Brain microvascular endothelial cell (primary cell): Measurements from ENCODE around the gene ADCY7.

Experiments used
- DNase-seq: peaks from one replicate; pipeline ENCODE4 v3.0.0-alpha.2; 2020
- H3K27ac ChIP-seq: fragments of 250-450 bp; sonication (Bioruptor Pico); 2 replicates; pipeline ENCODE4 v1.5.1; 2020; ENCODE audit warnings: mild to moderate bottlenecking, moderate library complexity
- H3K27me3 ChIP-seq: fragments of 250-450 bp; sonication (Bioruptor Pico); replicated peaks from 2 replicates; pipeline ENCODE4 v1.5.1; 2020; ENCODE audit warnings: mild to moderate bottlenecking
- H3K36me3 ChIP-seq: fragments of 250-450 bp; sonication (Bioruptor Pico); replicated peaks from 2 replicates; pipeline ENCODE4 v1.5.1; 2020; ENCODE audit warnings: mild to moderate bottlenecking
- H3K4me3 ChIP-seq: 2 replicates; pipeline ENCODE4 v1.5.1; 2011; ENCODE audit warnings: low read depth, mild to moderate bottlenecking, control low read depth, low read length, moderate library complexity
- in situ Hi-C: cut with HindIII; loops from 2 replicates; pipeline ENCODE4 v1.10.0; 2017; ENCODE audit warnings: low sequenced_read_pairs, low pct_ligation_motif_present
- TF ChIP-seq, protein P1 (sequence below): IDR thresholded peaks from 2 replicates; pipeline ENCODE4 v1.5.1; 2011; ENCODE audit warnings: low read depth, mild to moderate bottlenecking, moderate library complexity, low read length, control low read depth, inconsistent platforms; ENCODE audit errors: missing control alignments

The ADCY7 gene

DNA sequence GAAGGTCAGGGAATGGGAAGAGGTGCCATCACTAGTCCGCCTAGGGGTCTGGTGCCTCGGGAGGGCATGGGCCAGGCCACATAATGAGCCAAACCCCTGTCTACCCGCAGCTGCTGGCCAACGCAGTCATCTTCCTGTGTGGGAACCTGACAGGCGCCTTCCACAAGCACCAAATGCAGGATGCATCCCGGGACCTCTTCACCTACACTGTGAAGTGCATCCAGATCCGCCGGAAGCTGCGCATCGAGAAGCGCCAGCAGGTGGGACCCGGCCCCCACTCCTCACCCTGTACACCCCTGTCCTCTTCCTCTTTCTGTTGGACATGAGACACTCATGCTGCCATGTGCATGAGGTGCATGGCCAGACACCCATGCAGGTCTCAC, 26.2 kb downstream of the ADCY7 start:
- DNase-seq = no peak
- H3K27ac ChIP-seq = no peak overlapping the region
- H3K4me3 ChIP-seq = no peak overlapping the region
- TF ChIP-seq, protein P1, sequence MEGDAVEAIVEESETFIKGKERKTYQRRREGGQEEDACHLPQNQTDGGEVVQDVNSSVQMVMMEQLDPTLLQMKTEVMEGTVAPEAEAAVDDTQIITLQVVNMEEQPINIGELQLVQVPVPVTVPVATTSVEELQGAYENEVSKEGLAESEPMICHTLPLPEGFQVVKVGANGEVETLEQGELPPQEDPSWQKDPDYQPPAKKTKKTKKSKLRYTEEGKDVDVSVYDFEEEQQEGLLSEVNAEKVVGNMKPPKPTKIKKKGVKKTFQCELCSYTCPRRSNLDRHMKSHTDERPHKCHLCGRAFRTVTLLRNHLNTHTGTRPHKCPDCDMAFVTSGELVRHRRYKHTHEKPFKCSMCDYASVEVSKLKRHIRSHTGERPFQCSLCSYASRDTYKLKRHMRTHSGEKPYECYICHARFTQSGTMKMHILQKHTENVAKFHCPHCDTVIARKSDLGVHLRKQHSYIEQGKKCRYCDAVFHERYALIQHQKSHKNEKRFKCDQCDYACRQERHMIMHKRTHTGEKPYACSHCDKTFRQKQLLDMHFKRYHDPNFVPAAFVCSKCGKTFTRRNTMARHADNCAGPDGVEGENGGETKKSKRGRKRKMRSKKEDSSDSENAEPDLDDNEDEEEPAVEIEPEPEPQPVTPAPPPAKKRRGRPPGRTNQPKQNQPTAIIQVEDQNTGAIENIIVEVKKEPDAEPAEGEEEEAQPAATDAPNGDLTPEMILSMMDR = no peak
- in situ Hi-C loops = no loop called here
- no peaks in the 10 kb centered on the region for H3K27me3 ChIP-seq
- H3K36me3 ChIP-seq = peaks cover 24% of the 10 kb centered on the region

DNA sequence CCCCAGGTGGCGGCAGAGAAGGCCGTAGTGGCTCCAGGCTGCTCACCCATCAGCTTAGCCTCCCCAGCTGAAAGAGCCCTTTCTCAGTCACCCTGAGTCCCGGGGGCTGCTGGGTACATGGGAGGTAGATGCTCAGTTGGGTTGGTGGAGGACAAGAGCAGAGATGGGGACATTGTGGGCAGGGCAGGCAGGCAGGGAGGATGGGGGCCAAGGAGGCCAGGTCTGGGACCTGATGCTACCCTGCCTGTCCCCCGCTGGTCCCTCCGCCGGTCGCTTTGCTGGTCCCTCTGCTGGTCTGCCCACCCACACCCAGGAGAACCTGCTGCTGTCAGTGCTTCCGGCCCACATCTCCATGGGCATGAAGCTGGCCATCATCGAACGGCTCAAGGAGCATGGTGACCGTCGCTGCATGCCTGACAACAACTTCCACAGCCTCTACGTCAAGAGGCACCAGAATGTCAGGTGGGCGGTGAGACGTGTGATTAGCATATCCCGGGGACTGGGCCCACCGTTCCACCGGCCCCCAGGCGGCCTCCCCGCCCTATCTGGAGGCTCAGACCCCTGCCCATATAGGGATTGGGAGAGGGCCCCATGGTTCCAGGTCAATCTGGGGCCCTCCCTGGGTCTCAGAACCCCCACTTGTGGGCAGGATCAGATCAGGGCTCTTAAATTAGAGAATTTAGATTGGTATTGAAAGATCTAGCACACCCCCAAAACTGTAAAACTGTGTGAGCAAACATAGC, 26.9 kb downstream of the ADCY7 start:
- Histone ChIP-seq H3K36me3 (peaks cover 20% of the 10 kb centered on the region), H3K27me3 (no peaks in the 10 kb centered on the region)

DNA sequence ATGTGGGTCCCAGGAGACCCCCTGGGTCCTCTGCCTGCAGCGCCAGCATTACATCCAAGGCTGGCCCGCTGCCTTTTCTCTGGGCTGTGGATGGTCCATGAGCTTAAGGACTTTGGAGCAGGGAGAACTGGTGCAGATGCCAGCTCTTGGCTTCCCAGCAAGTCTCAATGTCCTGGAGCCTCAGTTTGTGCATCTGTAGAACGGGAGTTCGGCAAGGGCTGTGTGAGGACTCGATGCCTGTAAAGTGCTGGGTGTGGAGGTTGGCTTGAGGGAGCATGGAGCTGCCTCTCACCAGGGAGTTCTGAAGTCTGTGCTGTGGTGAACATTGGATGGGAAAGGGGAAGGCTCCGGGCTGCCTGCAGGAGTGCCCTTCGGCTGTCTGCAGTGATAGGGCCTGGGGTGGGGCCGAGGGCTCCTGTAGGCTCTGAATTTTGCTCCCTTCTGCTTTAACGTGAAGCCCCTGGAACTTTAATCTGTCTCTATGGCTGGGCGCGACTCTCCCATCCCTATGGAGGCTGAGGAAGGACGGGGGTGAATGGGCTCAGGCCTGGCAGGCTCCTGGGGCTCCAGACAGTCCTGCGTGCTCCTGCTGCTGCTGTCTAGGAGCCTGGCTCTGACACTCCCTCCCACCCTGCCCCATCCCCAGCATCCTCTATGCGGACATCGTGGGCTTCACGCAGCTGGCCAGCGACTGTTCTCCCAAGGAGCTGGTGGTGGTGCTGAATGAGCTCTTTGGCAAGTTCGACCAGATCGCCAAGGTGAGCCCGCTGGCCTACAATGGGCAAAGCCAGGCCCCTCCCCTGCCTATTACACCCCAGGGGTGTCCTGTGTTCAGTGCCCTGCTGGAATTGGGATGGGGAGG, 27.9 kb downstream of the ADCY7 start:
- TF ChIP-seq, protein P1 = no peak
- Histone ChIP-seq H3K27ac (no peak overlapping the region), H3K4me3 (no peak overlapping the region), H3K36me3 (peaks cover 20% of the 10 kb centered on the region), H3K27me3 (no peaks in the 10 kb centered on the region)
- no peak for DNase-seq
- in situ Hi-C loops = no loop called here

More for the DNA sequence above, 26.9 kb downstream of the ADCY7 start:
- in situ Hi-C loops = no loop called here
- TF ChIP-seq, protein P1 = no peak
- DNase-seq = no peak
- no peak overlapping the region for H3K27ac ChIP-seq
- no peak overlapping the region for H3K4me3 ChIP-seq

DNA sequence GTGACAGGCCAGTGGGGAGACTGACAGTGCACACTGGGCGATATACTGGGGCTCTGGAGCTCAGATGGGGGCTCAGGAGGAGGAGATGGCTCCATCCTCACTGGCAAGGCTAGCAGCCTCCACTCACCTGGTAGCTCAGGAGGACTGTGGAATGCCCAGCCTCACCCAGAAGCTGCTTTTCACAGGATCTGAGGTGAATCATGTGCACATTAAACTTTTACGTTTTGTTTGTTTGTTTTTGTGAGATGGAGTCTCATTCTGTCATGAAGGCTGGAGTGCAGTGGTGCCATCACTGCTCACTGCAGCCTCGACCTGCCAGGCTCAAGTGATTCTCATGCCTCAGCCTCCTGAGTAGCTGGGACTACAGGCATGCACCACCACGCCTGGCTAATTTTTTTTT, 28.6 kb downstream of the ADCY7 start:
- TF ChIP-seq, protein P1 = no peak
- H3K27ac ChIP-seq = no peak overlapping the region
- peaks cover 20% of the 10 kb centered on the region for H3K36me3 ChIP-seq
- no peak for DNase-seq
- H3K27me3 ChIP-seq = no peaks in the 10 kb centered on the region
- in situ Hi-C loops = no loop called here
- no peak overlapping the region for H3K4me3 ChIP-seq

DNA sequence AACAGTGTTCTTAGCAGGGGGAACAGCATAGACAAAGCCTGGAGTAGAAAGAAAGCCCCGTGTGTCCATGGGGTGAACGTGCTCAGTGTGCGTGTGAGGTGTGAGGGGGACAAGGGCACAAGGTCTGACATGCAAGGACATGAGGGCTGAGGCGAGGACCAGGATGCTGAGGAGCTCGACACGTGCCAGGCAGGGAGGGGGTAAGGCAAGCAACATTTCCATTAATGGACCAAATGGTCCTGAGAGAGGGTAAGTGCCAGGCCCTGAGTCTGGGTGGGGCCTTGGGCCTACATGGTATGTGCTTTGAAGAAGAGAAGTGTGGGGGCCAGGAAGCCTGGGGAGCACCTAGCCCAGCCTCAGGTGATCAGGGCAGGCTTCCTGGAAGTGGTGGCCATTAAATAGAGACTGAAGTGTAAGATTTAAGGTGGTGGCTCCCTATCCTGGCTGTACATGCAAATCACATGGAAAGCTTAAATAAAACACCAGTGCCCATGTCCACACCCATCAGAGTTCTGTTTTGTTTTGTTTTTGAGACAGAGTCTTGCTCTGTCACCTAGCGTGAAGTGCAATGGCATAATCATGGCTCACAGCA, 29.3 kb downstream of the ADCY7 start:
- Histone ChIP-seq H3K36me3 (peaks cover 17% of the 10 kb centered on the region), H3K27ac (no peak overlapping the region), H3K4me3 (no peak overlapping the region), H3K27me3 (no peaks in the 10 kb centered on the region)
- DNase-seq = no peak
- TF ChIP-seq, protein P1 = no peak
- in situ Hi-C loops = no loop called here
